Nephron (organoid): ENCODE data around the gene DYNLT4.
"Not testable (repeated sequence)": the region's sequence is repeated elsewhere in the genome, so short reads cannot be mapped to it uniquely, and the experiment has no call there.

Experiments used
- H3K27ac Mint-ChIP-seq, 3 experiments: 2 replicates each; pipeline ENCODE4 v1.8.0; 2020; ENCODE audit warnings: mixed read lengths in 3 of 3, mild to moderate bottlenecking in 2 of 3, moderate library complexity in 1 of 3
- H3K27me3 Mint-ChIP-seq: 2 replicates; pipeline ENCODE4 v1.8.0; 2021; ENCODE audit warnings: low read depth, mild to moderate bottlenecking, moderate library complexity, mixed read lengths
- H3K36me3 Mint-ChIP-seq: 2 replicates; pipeline ENCODE4 v1.8.0; 2020; ENCODE audit warnings: low read depth, mixed read lengths
- H3K4me1 Mint-ChIP-seq: 2 replicates; pipeline ENCODE4 v1.8.0; 2020; ENCODE audit warnings: mixed read lengths
- H3K4me3 Mint-ChIP-seq, 3 experiments: 2 replicates each; pipeline ENCODE4 v1.8.0; 2020; ENCODE audit warnings: mild to moderate bottlenecking in 3 of 3, mixed read lengths in 3 of 3, moderate library complexity in 2 of 3
- H3K9me3 Mint-ChIP-seq: 2 replicates; pipeline ENCODE4 v1.8.0; 2020; ENCODE audit warnings: mixed read lengths
- CTCF ChIP-seq, 3 experiments: fragments of 200-600 bp; sonication (generic); IDR thresholded peaks; one replicate each; pipeline ENCODE4 v1.5.0; 2021; ENCODE audit warnings: antibody characterized with exemption in 3 of 3; ENCODE audit not compliant: unreplicated experiment in 3 of 3

DYNLT4 gene

DNA sequence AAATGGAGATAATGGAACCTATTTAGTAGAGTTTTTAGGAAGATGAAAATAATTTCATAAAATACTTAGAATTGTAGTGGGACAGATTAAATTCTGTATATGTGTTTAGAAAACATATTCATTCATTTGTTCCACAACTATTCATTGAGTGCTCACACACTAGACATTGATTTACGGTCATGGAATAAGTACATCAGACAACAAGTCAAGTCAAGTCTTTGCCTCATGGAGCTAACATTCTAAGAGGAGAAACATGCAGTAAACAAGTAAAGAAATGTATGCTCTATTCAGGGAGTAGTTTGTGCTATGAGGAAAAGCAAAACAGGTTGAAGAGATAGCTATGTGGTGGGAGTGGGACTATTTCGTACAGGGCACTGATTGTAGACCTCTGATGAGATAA lies 10.2 kb upstream of the DYNLT4 start:
- Mint-ChIP-seq H3K9me3 (no peaks in the 10 kb centered on the region), H3K36me3 (peaks cover 17% of the 10 kb centered on the region)

DNA sequence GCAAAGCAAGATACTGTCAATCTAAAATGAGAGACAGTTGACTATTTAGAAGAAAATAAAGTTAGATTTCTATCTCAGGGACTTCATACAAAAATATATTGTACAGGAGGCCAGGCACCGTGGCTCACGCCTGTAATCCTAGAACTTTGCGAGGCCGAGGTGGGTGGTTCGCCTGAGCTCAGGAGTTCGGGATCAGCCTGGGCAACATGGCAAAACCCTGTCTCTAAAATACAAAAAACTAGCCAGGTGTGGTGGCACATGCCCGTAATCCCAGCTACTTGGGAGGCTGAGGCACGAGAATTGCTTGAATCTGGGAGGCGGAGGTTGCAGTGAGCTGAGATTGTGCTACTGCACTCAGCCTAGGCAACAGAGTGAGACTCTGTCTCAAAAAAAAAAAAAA lies 8.8 kb upstream of the DYNLT4 start:
- not testable (repeated sequence) for H3K27me3 Mint-ChIP-seq, H3K27ac Mint-ChIP-seq, H3K4me3 Mint-ChIP-seq, H3K9me3 Mint-ChIP-seq
- peaks cover 21% of the 10 kb centered on the region for H3K36me3 Mint-ChIP-seq
- peaks cover 49% of the 10 kb centered on the region for H3K4me1 Mint-ChIP-seq

More for the DNA sequence above, 10.2 kb upstream of the DYNLT4 start:
- H3K4me1 Mint-ChIP-seq = peaks cover 43% of the 10 kb centered on the region
- no peak for TF ChIP-seq CTCF (IDR thresholded peaks at IDR 0.05; ENCODE audit: unreplicated experiment in 3 of 3)
- peak overlapping the region in 2 of 3 experiments; percentile 37 to 49 for H3K4me3 Mint-ChIP-seq
- H3K27me3 Mint-ChIP-seq = peaks cover 4% of the 10 kb centered on the region
- peak overlapping the region; percentile 46 to 85 (median 66) for H3K27ac Mint-ChIP-seq

GRCh38 chr1:44812822-44813543 lies 5.8 kb upstream of the DYNLT4 start:
- H3K27me3 Mint-ChIP-seq = peaks cover 1% of the 10 kb centered on the region
- H3K4me3 Mint-ChIP-seq = peak overlapping the region; percentile 58 to 65 (median 60)
- TF ChIP-seq CTCF (IDR thresholded peaks at IDR 0.05; ENCODE audit: unreplicated experiment in 3 of 3) = no peak
- peaks cover 51% of the 10 kb centered on the region for H3K4me1 Mint-ChIP-seq
- peak overlapping the region; percentile 29 to 99 (median 77) for H3K27ac Mint-ChIP-seq
- H3K9me3 Mint-ChIP-seq = no peaks in the 10 kb centered on the region
- H3K36me3 Mint-ChIP-seq = peaks cover 21% of the 10 kb centered on the region

DNA sequence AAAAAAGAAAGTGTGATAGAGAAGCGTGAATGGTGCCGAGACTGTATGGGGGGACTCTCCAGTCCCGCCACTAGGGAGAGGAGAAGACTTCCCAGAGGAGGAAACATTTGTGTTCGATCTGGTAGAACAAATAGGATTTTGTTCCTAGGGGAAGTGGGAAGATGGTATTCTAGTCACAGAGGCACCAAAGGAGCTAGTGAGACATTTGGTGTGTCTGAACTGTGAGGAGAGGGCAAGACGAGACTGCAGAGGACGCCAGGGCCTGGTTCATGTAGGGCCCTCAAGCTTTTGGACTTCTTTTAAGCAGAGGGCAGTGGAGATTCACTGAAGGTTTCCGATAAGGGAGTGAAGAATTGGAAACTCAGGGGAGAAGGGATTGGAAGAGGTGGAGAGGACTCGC lies 4.1 kb upstream of the DYNLT4 start:
- no peak for TF ChIP-seq CTCF (IDR thresholded peaks at IDR 0.05; ENCODE audit: unreplicated experiment in 3 of 3)
- Mint-ChIP-seq H3K9me3 (no peaks in the 10 kb centered on the region), H3K27ac (peak overlapping the region; percentile 88 to 99 (median 99)), H3K4me1 (peaks cover 64% of the 10 kb centered on the region), H3K4me3 (peak overlapping the region; percentile 14 to 39 (median 35)), H3K27me3 (no peaks in the 10 kb centered on the region), H3K36me3 (peaks cover 28% of the 10 kb centered on the region)

GRCh38 chr1:44810762-44811105 lies 3.6 kb upstream of the DYNLT4 start:
- H3K4me1 Mint-ChIP-seq = peaks cover 64% of the 10 kb centered on the region
- not testable (repeated sequence) for H3K27me3 Mint-ChIP-seq, H3K9me3 Mint-ChIP-seq
- peaks cover 27% of the 10 kb centered on the region for H3K36me3 Mint-ChIP-seq
- H3K27ac Mint-ChIP-seq = peak overlapping the region; percentile 99
- peak overlapping the region; percentile 13 to 50 (median 46) for H3K4me3 Mint-ChIP-seq

- no peaks in the 10 kb centered on the region for H3K27me3 Mint-ChIP-seq
- peak overlapping the region; percentile 13 to 86 (median 81) for H3K4me3 Mint-ChIP-seq
- peaks cover 61% of the 10 kb centered on the region for H3K4me1 Mint-ChIP-seq
- H3K9me3 Mint-ChIP-seq = no peaks in the 10 kb centered on the region
- peak overlapping the region; percentile 99 for H3K27ac Mint-ChIP-seq
- H3K36me3 Mint-ChIP-seq = peaks cover 23% of the 10 kb centered on the region
- TF ChIP-seq CTCF (IDR thresholded peaks at IDR 0.05; ENCODE audit: unreplicated experiment in 3 of 3) = no peak
Measured at GRCh38 chr1:44810101-44810761, 3.1 kb upstream of the DYNLT4 start.
